Naive thymus-derived CD4-positive, alpha-beta T cell (primary cell): Measurements from ENCODE around the gene DIAPH2. TPM values are rescaled to one million over a fixed set of nuclear protein-coding genes. Genes with fewer than 3 reads are reported as not detected.

ENCODE experiments used
- ATAC-seq: fragments of 150-1000 bp; cut with Tn5 transposase; 2 replicates; pipeline ENCODE4 v1.10.0; 2021; ENCODE audit warnings: mild to moderate bottlenecking, moderate library complexity
- CTCF ChIA-PET: fragments of 350-600 bp; sonication (Branson Sonifier 250); formaldehyde crosslinking; loops from one replicate; lab custom pipeline; 2021; ENCODE audit warnings: antibody characterized with exemption; lab: Charles Lee
- POLR2A ChIA-PET: fragments of 350-600 bp; sonication (Branson Sonifier 250); formaldehyde crosslinking; loops from one replicate; lab custom pipeline; 2021; ENCODE audit warnings: antibody characterized with exemption, inconsistent platforms; lab: Charles Lee
- DNase-seq, 9 donors: peaks; one replicate each; pipeline versions ENCODE4 v3.0.0 to v3.0.0-alpha.2; 2020 to 2022; ENCODE audit warnings: mixed read lengths in 1 of 9
- H3K27ac ChIP-seq: one replicate; pipeline ENCODE4 v1.7.0; 2013; ENCODE audit warnings: mild to moderate bottlenecking, low read depth, low read length, moderate library complexity
- H3K27me3 ChIP-seq, 2 donors: one replicate each; pipeline ENCODE4 v1.7.0; 2013; ENCODE audit warnings: low read length in 2 of 2, mild to moderate bottlenecking in 2 of 2, moderate library complexity in 2 of 2; ENCODE audit not compliant: control insufficient read depth in 2 of 2, insufficient read depth in 2 of 2
- H3K36me3 ChIP-seq, 3 experiments: 1 replicate in 2 of 3; 2 replicates in 1 of 3; pipeline ENCODE4 v1.7.0; 2013; ENCODE audit warnings: low read length in 3 of 3, mild to moderate bottlenecking in 3 of 3, moderate library complexity in 1 of 3; ENCODE audit not compliant: insufficient read depth in 3 of 3, control insufficient read depth in 2 of 3
- H3K4me1 ChIP-seq, 2 donors: one replicate each; pipeline ENCODE4 v1.7.0; 2013; ENCODE audit warnings: low read length in 2 of 2, mild to moderate bottlenecking in 2 of 2, moderate library complexity in 1 of 2; ENCODE audit not compliant: control insufficient read depth in 2 of 2, insufficient read depth in 2 of 2
- H3K4me3 ChIP-seq: 2 replicates; pipeline ENCODE4 v1.7.0; 2013; ENCODE audit warnings: mild to moderate bottlenecking, low read length
- H3K9me3 ChIP-seq, 3 experiments: 1 replicate in 2 of 3; 2 replicates in 1 of 3; pipeline ENCODE4 v1.7.0; 2013; ENCODE audit warnings: low read length in 3 of 3; ENCODE audit not compliant: control insufficient read depth in 2 of 3
- H3K27ac Mint-ChIP-seq, 9 donors: one replicate each; pipeline ENCODE4 v1.8.0; 2020 to 2022; ENCODE audit warnings: mixed read lengths in 9 of 9, mild to moderate bottlenecking in 8 of 9, moderate library complexity in 5 of 9, inconsistent platforms in 2 of 9
- H3K27me3 Mint-ChIP-seq, 5 donors: one replicate each; pipeline ENCODE4 v1.8.0; 2021 to 2022; ENCODE audit warnings: mixed read lengths in 5 of 5, mild to moderate bottlenecking in 1 of 5
- H3K36me3 Mint-ChIP-seq, 5 donors: one replicate each; pipeline ENCODE4 v1.8.0; 2020 to 2022; ENCODE audit warnings: mixed read lengths in 5 of 5, mild to moderate bottlenecking in 3 of 5, inconsistent platforms in 1 of 5
- H3K4me1 Mint-ChIP-seq, 7 donors: one replicate each; pipeline ENCODE4 v1.8.0; 2020 to 2022; ENCODE audit warnings: mixed read lengths in 7 of 7, mild to moderate bottlenecking in 3 of 7, inconsistent platforms in 1 of 7
- H3K4me3 Mint-ChIP-seq, 10 donors: one replicate each; pipeline ENCODE4 v1.8.0; 2020 to 2022; ENCODE audit warnings: mild to moderate bottlenecking in 10 of 10, mixed read lengths in 10 of 10, moderate library complexity in 6 of 10, inconsistent platforms in 2 of 10
- H3K9me3 Mint-ChIP-seq, 11 donors: one replicate each; pipeline ENCODE4 v1.8.0; 2020 to 2022; ENCODE audit warnings: mixed read lengths in 11 of 11, mild to moderate bottlenecking in 4 of 11, inconsistent platforms in 1 of 11, moderate library complexity in 1 of 11
- intact Hi-C, 2 donors: fragments of 100-400 bp; cut with micrococcal nuclease; formaldehyde crosslinking; loops; one replicate each; pipeline ENCODE4 v1.15.1; 2023
- polyA plus RNA-seq, 2 donors: library from polyadenylated mRNA; unstranded; fragments of 300-500 nt; fragmentation: Illumina TruSeq; gene quantifications; one replicate each; pipeline ENCODE4 v1.2.3, GENCODE V29; 2021
- total RNA-seq, 6 experiments: library from RNA in 5 of 6; stranded (reverse) in 5 of 6; gene quantifications; 1 replicate in 5 of 6; 2 replicates in 1 of 6; pipeline ENCODE4 v1.2.3 and lab custom pipeline; 2021 to 2026

The DIAPH2 gene
- total and polyA plus RNA-seq, 7 experiments from 2014 or later, result 4.2 to 23.9 (median 6.9) TPM

GRCh38 chrX:97132664-97133415 lies 448.2 kb downstream of the DIAPH2 start:
- no peaks in the 10 kb centered on the region for H3K36me3 Mint-ChIP-seq
- intact Hi-C loops, result no loop called here
- H3K27me3 Mint-ChIP-seq, result no peaks in the 10 kb centered on the region
- H3K27ac Mint-ChIP-seq, result no peak overlapping the region
- no peak overlapping the region for H3K4me3 Mint-ChIP-seq
- CTCF ChIA-PET, result no interaction called here
- H3K27ac ChIP-seq, result no peak overlapping the region
- H3K4me3 ChIP-seq, result no peak overlapping the region
- no peaks in the 10 kb centered on the region for H3K4me1 ChIP-seq
- ATAC-seq (no peak), DNase-seq (no peak)
- no peaks in the 10 kb centered on the region for H3K9me3 ChIP-seq
- POLR2A ChIA-PET, result no interaction called here
- no peaks in the 10 kb centered on the region for H3K27me3 ChIP-seq
- no peaks in the 10 kb centered on the region for H3K9me3 Mint-ChIP-seq
- H3K36me3 ChIP-seq, result no peaks in the 10 kb centered on the region
- H3K4me1 Mint-ChIP-seq, result no peaks in the 10 kb centered on the region

GRCh38 chrX:97145934-97146333 lies 461.3 kb downstream of the DIAPH2 start:
- Histone ChIP-seq H3K4me1 (no peaks in the 10 kb centered on the region), H3K4me3 (no peak overlapping the region), H3K27ac (no peak overlapping the region), H3K9me3 (no peaks in the 10 kb centered on the region), H3K27me3 (no peaks in the 10 kb centered on the region), H3K36me3 (no peaks in the 10 kb centered on the region)
- Mint-ChIP-seq H3K36me3 (peaks cover 0 to 9% (median 0%) of the 10 kb centered on the region in 5 donors), H3K9me3 (peaks cover 0 to 2% (median 0%) of the 10 kb centered on the region in 11 donors), H3K27me3 (no peaks in the 10 kb centered on the region), H3K4me3 (no peak overlapping the region), H3K27ac (no peak overlapping the region), H3K4me1 (peaks cover 0 to 2% (median 0%) of the 10 kb centered on the region in 7 donors)
- CTCF ChIA-PET, result no interaction called here
- intact Hi-C loops, result no loop called here
- POLR2A ChIA-PET, result no interaction called here
- DNase-seq (no peak), ATAC-seq (no peak)

GRCh38 chrX:97155816-97156215 lies 471.2 kb downstream of the DIAPH2 start:
- CTCF ChIA-PET, result no interaction called here
- intact Hi-C loops, result no loop called here
- Histone ChIP-seq H3K36me3 (no peaks in the 10 kb centered on the region), H3K27me3 (no peaks in the 10 kb centered on the region), H3K4me3 (no peak overlapping the region), H3K9me3 (no peaks in the 10 kb centered on the region), H3K4me1 (no peaks in the 10 kb centered on the region), H3K27ac (no peak overlapping the region)
- Mint-ChIP-seq H3K27ac (no peak overlapping the region), H3K4me3 (no peak overlapping the region), H3K36me3 (no peaks in the 10 kb centered on the region), H3K4me1 (peaks cover 0 to 18% (median 11%) of the 10 kb centered on the region in 7 donors), H3K27me3 (no peaks in the 10 kb centered on the region), H3K9me3 (peaks cover 0 to 3% (median 0%) of the 10 kb centered on the region in 11 donors)
- ATAC-seq, result no peak
- POLR2A ChIA-PET, result no interaction called here
- DNase-seq, result no peak

- ATAC-seq, result no peak
Measured at GRCh38 chrX:97158269-97158668, 473.6 kb downstream of the DIAPH2 start.

GRCh38 chrX:97159916-97160800 lies 475.5 kb downstream of the DIAPH2 start:
- Mint-ChIP-seq H3K4me3 (peak overlapping the region in 1 of 10 donors; percentile 41), H3K9me3 (peaks cover 0 to 2% (median 0%) of the 10 kb centered on the region in 11 donors), H3K27me3 (no peaks in the 10 kb centered on the region), H3K36me3 (peaks cover 0 to 4% (median 0%) of the 10 kb centered on the region in 5 donors), H3K4me1 (peaks cover 0 to 18% (median 11%) of the 10 kb centered on the region in 7 donors), H3K27ac (no peak overlapping the region)
- Histone ChIP-seq H3K9me3 (no peaks in the 10 kb centered on the region), H3K4me1 (no peaks in the 10 kb centered on the region), H3K4me3 (no peak overlapping the region), H3K27ac (no peak overlapping the region), H3K27me3 (no peaks in the 10 kb centered on the region), H3K36me3 (no peaks in the 10 kb centered on the region)
- intact Hi-C loops, result no loop called here
- no peak for DNase-seq
- no peak for ATAC-seq
- POLR2A ChIA-PET, result no interaction called here
- CTCF ChIA-PET, result no interaction called here

More at GRCh38 chrX:97158269-97158668, 473.6 kb downstream of the DIAPH2 start:
- ChIA-PET POLR2A (no interaction called here), CTCF (no interaction called here)
- no peak overlapping the region for H3K4me3 ChIP-seq
- H3K27ac ChIP-seq, result no peak overlapping the region
- Mint-ChIP-seq H3K27me3 (no peaks in the 10 kb centered on the region), H3K4me3 (no peak overlapping the region), H3K36me3 (peaks cover 0 to 4% (median 0%) of the 10 kb centered on the region in 5 donors), H3K27ac (no peak overlapping the region), H3K4me1 (peaks cover 0 to 18% (median 11%) of the 10 kb centered on the region in 7 donors), H3K9me3 (no peaks in the 10 kb centered on the region)
- H3K4me1 ChIP-seq, result no peaks in the 10 kb centered on the region
- H3K36me3 ChIP-seq, result no peaks in the 10 kb centered on the region
- no peaks in the 10 kb centered on the region for H3K27me3 ChIP-seq
- no peak for DNase-seq
- H3K9me3 ChIP-seq, result no peaks in the 10 kb centered on the region
- intact Hi-C loops, result no loop called here

- peaks cover 0 to 8% (median 4%) of the 10 kb centered on the region in 7 donors for H3K4me1 Mint-ChIP-seq
- POLR2A ChIA-PET, result no interaction called here
- H3K36me3 Mint-ChIP-seq, result peaks cover 0 to 5% (median 1%) of the 10 kb centered on the region in 5 donors
- Histone ChIP-seq H3K36me3 (no peaks in the 10 kb centered on the region), H3K4me3 (no peak overlapping the region), H3K9me3 (no peaks in the 10 kb centered on the region), H3K4me1 (no peaks in the 10 kb centered on the region), H3K27ac (no peak overlapping the region), H3K27me3 (no peaks in the 10 kb centered on the region)
- H3K27ac Mint-ChIP-seq, result no peak overlapping the region
- no peak overlapping the region for H3K4me3 Mint-ChIP-seq
- intact Hi-C loops, result no loop called here
- DNase-seq, result no peak
- ATAC-seq, result no peak
- CTCF ChIA-PET, result no interaction called here
- peaks cover 0 to 2% (median 0%) of the 10 kb centered on the region in 11 donors for H3K9me3 Mint-ChIP-seq
- H3K27me3 Mint-ChIP-seq, result no peaks in the 10 kb centered on the region
Measured at GRCh38 chrX:97167333-97167732, 482.7 kb downstream of the DIAPH2 start.
